Activated naive CD4-positive, alpha-beta T cell treated with anti-CD3 and anti-CD28 coated beads for 36 hours (primary cell): Measurements from ENCODE around the gene CRK. TPM values are rescaled to one million over a fixed set of nuclear protein-coding genes. Genes with fewer than 3 reads are reported as not detected.
"Not testable (repeated sequence)": the region's sequence is repeated elsewhere in the genome, so short reads cannot be mapped to it uniquely, and the experiment has no call there.

Experiments used
- CTCF ChIA-PET: fragments of 350-600 bp; sonication (Branson Sonifier 250); formaldehyde crosslinking; loops from one replicate; lab custom pipeline; 2021; ENCODE audit warnings: antibody characterized with exemption; lab: Charles Lee
- DNase-seq: peaks from one replicate; pipeline ENCODE4 v3.0.0-alpha.2; 2020
- H3K27ac Mint-ChIP-seq: one replicate; pipeline ENCODE4 v1.8.0; 2021; ENCODE audit warnings: mild to moderate bottlenecking, mixed read lengths
- H3K27me3 Mint-ChIP-seq: one replicate; pipeline ENCODE4 v1.8.0; 2021; ENCODE audit warnings: low read depth, mixed read lengths
- H3K36me3 Mint-ChIP-seq: one replicate; pipeline ENCODE4 v1.8.0; 2021; ENCODE audit warnings: low read depth, mixed read lengths
- H3K4me1 Mint-ChIP-seq: one replicate; pipeline ENCODE4 v1.8.0; 2021; ENCODE audit warnings: low read depth, mixed read lengths
- H3K4me3 Mint-ChIP-seq: one replicate; pipeline ENCODE4 v1.8.0; 2021; ENCODE audit warnings: mild to moderate bottlenecking, moderate library complexity, mixed read lengths
- H3K9me3 Mint-ChIP-seq: one replicate; pipeline ENCODE4 v1.8.0; 2021; ENCODE audit warnings: mixed read lengths
- intact Hi-C: fragments of 100-400 bp; cut with micrococcal nuclease; formaldehyde crosslinking; loops from one replicate; pipeline ENCODE4 v1.15.1; 2023
- total RNA-seq, 2 experiments: library from RNA; stranded (reverse); gene quantifications; one replicate each; pipeline ENCODE4 v1.2.3, GENCODE V29; 2021

Gene CRK
- total RNA-seq, 2 experiments from 2014 or later, result 10.6 to 14.1 TPM

DNA sequence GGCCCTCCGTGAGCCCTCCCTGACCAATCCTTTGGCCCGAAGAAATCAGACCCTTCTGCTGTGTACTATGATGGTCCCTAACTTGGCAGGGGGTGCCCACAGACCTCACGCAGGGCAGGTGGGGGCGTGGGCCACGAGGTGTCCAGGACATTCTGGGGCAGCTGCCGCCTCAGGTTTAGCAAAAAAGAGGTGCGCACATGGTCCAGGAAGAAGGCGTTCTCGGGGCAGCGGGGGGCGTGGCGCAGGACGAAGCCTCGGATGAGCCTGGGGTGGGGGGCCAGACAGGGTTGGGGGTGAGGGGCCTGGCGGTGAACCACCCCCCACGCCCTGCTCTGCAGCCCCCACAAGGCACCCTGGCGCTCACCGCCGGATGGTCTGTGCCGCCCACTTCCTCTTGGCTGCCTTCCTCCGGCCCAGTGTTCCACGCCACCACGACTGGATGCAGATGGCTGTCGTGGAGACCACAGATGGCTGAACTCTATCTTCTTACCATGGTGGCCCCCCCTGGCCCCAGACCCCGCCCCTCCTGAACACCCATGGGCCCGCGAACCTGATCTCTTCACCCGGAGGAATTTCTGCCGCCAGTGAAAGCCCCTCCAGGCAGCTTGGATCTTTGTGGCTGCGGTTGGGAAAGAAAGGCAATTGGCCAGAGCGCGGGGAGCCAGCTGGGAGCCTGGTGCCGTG, 14.2 kb upstream of the CRK start:
- Mint-ChIP-seq H3K27me3 (no peaks in the 10 kb centered on the region), H3K36me3 (peaks cover 13% of the 10 kb centered on the region), H3K4me1 (peaks cover 15% of the 10 kb centered on the region), H3K27ac (no peak overlapping the region), H3K4me3 (no peak overlapping the region), H3K9me3 (no peaks in the 10 kb centered on the region)
- no peak for DNase-seq
- intact Hi-C loops, result no loop called here
- CTCF ChIA-PET, result no interaction called here

DNA sequence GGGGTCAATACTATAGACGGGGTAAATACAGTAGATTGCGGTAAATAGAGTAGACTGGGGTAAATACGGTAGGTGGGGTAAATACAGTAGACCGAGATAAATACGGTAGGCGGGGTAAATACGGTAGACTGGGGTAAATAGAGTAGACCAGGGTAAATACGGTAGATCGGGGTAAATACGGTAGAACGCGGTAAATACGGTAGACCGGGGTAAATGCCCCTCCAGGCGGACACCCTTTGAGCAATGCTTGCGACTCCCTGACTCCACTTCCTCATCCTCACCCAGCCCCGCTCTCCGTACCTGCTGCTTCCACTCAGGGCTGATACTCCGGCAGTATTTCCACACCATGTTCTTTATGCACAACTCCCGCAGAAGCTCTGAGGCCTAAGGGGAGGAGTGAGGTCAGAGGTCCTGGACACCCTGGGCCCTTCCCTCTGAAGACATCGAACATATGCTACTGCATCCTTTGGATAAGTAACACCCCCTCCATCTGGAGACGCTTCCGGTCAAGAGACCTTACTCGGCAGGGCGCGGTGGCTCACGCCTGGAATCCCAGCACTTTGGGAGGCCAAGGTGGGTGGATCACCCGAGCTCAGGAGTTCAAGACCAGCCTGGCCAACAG, 13.3 kb upstream of the CRK start:
- Mint-ChIP-seq H3K9me3 (no peaks in the 10 kb centered on the region), H3K4me1 (peaks cover 15% of the 10 kb centered on the region), H3K4me3 (no peak overlapping the region), H3K36me3 (peaks cover 13% of the 10 kb centered on the region), H3K27me3 (no peaks in the 10 kb centered on the region), H3K27ac (no peak overlapping the region)
- CTCF ChIA-PET, result no interaction called here
- intact Hi-C loops, result no loop called here
- DNase-seq, result no peak

DNA sequence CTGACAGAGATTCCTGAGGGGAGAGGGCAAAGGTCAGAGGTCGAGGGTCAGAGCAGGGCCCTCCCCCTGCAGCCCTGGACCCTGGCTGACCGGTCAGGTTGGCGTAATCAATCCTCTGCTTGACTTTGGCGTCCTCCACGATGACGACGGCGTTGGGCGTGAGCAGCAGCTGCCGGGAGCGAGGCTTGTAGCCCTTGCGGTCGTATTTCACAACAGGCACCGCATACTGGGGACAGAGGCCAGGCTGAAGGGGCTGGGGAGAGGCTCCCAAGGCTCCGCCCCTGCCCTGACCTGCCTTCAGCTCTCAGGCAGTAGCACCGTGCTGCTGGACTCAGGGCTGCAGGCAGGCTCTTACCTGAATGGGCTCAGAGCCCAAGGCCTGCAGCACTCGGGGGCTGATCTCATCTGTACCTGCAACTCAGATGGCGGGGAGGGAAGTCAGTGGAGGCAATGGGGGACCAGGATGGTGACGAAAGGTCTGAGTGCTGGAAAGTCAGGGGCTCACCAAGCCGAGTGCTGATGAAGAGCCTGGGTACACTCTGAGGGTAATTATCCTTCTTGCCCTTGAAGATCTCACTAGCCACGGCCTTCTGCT, 12.0 kb upstream of the CRK start:
- peaks cover 4% of the 10 kb centered on the region for H3K9me3 Mint-ChIP-seq
- peaks cover 14% of the 10 kb centered on the region for H3K36me3 Mint-ChIP-seq
- no peak for DNase-seq
- CTCF ChIA-PET, result no interaction called here
- H3K4me1 Mint-ChIP-seq, result peaks cover 12% of the 10 kb centered on the region
- H3K27me3 Mint-ChIP-seq, result peaks cover 3% of the 10 kb centered on the region
- intact Hi-C loops, result no loop called here
- no peak overlapping the region for H3K4me3 Mint-ChIP-seq
- no peak overlapping the region for H3K27ac Mint-ChIP-seq

DNA sequence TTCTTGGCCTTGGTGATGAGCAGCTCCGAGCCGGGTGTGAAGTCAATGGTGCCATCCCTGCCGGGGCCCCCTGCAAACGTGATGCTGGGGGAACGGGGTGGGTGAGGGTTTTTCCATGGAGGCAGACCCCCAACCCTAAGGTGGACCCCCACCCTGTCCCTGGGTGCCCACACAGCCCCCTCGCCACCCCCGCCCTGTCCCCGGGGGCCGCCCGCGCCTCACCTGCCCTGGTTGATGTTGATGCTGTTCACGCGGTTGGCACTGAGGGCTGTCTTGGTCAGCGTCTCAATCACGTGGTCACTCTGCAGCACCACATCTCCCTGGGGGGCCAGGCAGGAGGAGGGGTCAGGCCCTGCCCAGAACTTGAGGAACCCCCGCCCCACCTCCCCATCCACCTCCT, 11.2 kb upstream of the CRK start:
- no peak for DNase-seq
- CTCF ChIA-PET, result no interaction called here
- Mint-ChIP-seq H3K27me3 (peaks cover 4% of the 10 kb centered on the region), H3K4me3 (no peak overlapping the region), H3K4me1 (peaks cover 15% of the 10 kb centered on the region), H3K9me3 (peaks cover 5% of the 10 kb centered on the region), H3K27ac (no peak overlapping the region), H3K36me3 (peaks cover 14% of the 10 kb centered on the region)
- intact Hi-C loops, result no loop called here

DNA sequence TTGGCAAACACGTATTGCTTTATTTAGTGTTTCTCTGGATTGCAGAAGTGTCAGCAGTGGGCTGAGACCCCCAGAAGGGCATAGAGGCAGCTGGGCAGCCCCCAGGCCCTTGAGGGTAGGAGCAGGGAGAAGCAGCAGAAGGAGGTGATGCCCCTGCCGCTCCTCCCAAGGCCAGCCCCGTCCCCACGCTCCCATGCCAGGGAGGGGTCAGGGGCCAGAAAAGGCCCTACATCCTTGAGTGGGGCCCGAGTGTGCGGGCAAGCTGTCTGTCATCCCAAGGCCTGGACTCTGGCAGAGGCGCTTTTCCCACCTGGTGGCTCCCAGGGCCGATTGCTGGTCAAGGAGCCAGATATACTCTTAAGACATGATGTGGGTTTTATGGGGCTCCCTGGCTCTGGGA, 8.2 kb upstream of the CRK start:
- CTCF ChIA-PET, result interaction anchor here (0.8 kb wide), 1 partner anchor 14 kb away, joined by 3 read pairs; no protein-coding TSS in a partner anchor
- H3K4me1 Mint-ChIP-seq, result peaks cover 38% of the 10 kb centered on the region
- H3K9me3 Mint-ChIP-seq, result peaks cover 5% of the 10 kb centered on the region
- peaks cover 11% of the 10 kb centered on the region for H3K36me3 Mint-ChIP-seq
- peaks cover 12% of the 10 kb centered on the region for H3K27me3 Mint-ChIP-seq
- no peak overlapping the region for H3K27ac Mint-ChIP-seq
- no peak overlapping the region for H3K4me3 Mint-ChIP-seq
- DNase-seq, result no peak
- intact Hi-C loops, result no loop called here

DNA sequence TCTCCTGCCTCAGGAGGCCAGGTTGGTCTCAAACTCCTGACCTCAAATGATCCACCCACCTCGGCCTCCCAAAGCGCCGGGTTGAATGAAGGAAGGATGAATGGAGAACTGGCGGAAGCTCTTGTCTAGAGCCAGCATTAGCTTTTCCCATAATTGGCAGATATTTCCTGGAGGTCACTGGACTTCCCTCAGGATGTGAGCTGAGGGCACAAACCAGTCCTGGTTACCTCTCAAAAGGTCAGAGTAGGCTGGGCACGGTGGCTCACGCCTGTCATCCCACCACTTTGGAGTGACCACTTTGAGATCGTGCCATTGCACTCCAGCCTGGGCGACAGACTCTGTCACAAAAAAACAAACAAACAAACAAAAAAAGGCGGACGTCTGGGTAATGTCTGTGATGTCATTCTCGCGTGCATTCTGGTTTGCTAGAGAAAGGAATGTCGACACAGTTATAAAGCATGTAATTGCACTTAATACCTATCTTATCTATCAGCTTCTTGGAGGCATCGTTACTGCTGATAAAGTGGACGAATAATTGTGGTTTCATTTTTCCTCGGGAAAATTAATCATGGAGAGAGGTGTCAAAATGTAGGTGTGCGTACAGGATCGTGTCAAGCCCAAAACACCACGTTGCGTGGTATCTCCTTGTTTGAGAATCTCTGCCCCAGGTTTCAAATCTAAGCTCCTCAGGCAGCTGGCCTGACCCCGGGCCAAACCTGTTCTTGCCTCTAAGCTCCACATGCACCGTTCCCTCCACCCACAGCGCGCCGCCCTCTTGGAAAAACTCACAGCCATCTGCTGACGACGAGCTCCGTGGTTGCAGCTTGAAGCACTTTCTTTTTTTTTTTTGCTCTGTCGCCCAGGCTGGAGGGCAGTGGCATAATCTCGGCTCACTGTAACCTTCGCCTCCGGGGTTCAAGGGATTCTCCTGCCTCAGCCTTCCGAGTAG, 6.4 kb upstream of the CRK start:
- Mint-ChIP-seq H3K4me3 (peak overlapping the region; percentile 11), H3K9me3 (peaks cover 5% of the 10 kb centered on the region), H3K27me3 (peaks cover 12% of the 10 kb centered on the region), H3K27ac (no peak overlapping the region), H3K36me3 (peaks cover 2% of the 10 kb centered on the region), H3K4me1 (peaks cover 40% of the 10 kb centered on the region)
- CTCF ChIA-PET, result interaction anchor here (0.6 to 1.2 kb wide), 4 partner anchors 8 to 130 kb away, joined by 3 to 4 read pairs (median 3); no protein-coding TSS in a partner anchor
- no peak for DNase-seq
- intact Hi-C loops, result no loop called here

DNA sequence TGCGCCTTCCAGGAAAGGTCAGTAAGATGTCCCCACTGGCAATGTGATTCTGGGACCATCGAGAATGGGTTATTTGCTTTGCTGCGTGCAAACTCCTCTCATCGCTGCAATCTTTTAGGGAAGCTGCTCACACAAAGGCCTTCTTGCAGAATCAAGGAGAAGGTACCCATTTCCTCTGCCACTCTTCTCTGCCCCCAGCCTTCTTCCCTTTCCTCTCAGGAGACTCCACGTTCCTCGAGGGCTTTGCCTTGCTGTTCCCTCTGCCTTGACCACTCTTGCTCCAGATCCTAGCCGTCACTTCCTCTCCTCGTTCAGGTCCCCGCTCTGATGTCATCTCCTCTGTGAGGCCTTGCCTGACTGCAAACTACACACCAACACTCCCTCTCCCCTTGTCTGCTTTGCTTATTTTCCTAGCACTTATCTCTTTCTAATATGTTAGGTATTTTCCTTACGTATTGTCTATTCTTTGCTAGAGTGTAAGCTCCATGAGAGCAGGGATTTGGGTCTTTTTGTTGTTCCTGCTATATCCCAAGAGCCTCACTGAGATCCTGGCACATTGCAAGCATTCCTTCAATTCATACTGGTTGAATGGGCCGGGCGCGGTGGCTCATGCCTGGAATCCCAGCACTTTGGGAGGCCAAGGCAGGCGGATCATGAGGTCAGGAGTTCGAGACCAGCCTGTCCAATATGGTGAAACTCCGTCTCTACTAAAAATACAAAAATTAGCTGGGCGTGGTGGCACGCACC, 5.3 kb upstream of the CRK start:
- peaks cover 48% of the 10 kb centered on the region for H3K4me1 Mint-ChIP-seq
- CTCF ChIA-PET, result interaction anchor here (0.6 to 0.9 kb wide), 3 partner anchors 18 to 129 kb away, joined by 3 read pairs; no protein-coding TSS in a partner anchor

DNA sequence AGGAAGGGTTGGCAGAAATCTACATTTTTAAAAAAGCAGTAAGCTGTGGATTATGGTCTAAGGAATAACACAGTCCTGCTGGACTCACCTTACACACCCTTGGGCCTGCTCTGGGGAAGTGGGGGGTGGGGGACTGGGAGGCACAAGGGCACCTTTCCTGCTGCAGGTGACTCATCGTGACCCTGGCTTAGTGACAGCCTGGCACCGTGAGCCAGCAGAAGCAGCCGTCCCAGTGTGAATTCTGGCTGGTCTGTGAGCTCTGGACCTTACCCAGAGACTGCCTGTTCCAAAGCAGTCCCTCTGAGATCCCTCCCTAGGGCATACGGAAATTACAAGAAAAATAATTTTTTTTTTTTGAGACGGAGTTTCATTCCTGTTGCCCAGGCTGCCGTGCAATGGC, 4.2 kb upstream of the CRK start:
- no peak for DNase-seq
- Mint-ChIP-seq H3K4me3 (no peak overlapping the region), H3K27me3 (peaks cover 12% of the 10 kb centered on the region), H3K27ac (no peak overlapping the region), H3K9me3 (peaks cover 5% of the 10 kb centered on the region), H3K36me3 (peaks cover 2% of the 10 kb centered on the region), H3K4me1 (peaks cover 49% of the 10 kb centered on the region)
- CTCF ChIA-PET, result interaction anchor here (0.8 kb wide), 1 partner anchor 95 kb away, joined by 4 read pairs; no protein-coding TSS in a partner anchor
- intact Hi-C loops, result no loop called here

More for the DNA sequence above, 5.3 kb upstream of the CRK start:
- no peak for DNase-seq
- Mint-ChIP-seq H3K27me3 (peaks cover 12% of the 10 kb centered on the region), H3K4me3 (no peak overlapping the region), H3K27ac (no peak overlapping the region), H3K36me3 (peaks cover 2% of the 10 kb centered on the region), H3K9me3 (peaks cover 5% of the 10 kb centered on the region)
- intact Hi-C loops, result no loop called here

DNA sequence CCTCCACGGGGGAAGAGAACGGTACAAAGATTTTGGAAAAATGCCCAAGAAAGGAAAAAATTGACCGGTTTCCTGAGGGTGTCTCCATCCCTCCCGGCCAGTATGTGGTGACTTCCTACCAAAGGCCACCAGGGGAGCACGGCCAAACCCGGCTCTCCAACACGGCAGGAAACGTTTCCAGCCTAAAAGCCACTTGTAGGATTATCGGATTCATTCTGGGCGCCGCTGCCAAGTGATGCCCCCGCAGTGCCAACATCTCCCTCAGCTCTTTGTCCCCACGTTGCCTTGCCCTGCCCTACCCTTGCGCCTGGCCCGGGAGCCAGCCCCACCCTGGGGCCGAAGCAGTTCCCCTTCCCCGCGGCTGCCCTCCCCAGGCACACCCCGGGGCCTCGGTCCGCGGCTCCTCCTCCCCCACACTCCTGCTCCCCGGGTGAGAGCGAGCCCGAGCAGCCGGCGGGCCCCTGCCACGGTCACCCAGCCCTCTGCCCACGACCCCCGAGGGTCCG, 688 bp downstream of the CRK start:
- CTCF ChIA-PET, result interaction anchor here (0.6 to 1.9 kb wide), 2 partner anchors 90 to 99 kb away, joined by 3 to 5 read pairs; no protein-coding TSS in a partner anchor
- Mint-ChIP-seq H3K4me3 (peak overlapping the region; percentile 86), H3K9me3 (no peaks in the 10 kb centered on the region), H3K27me3 (no peaks in the 10 kb centered on the region), H3K36me3 (peaks cover 11% of the 10 kb centered on the region), H3K27ac (peak overlapping the region; percentile 81), H3K4me1 (peaks cover 52% of the 10 kb centered on the region)
- intact Hi-C loops, result loop anchor here (5.0 kb wide), 1 partner anchor 107 kb away; the partner anchor contains the start of gene PITPNA
- peak; percentile 60 for DNase-seq

DNA sequence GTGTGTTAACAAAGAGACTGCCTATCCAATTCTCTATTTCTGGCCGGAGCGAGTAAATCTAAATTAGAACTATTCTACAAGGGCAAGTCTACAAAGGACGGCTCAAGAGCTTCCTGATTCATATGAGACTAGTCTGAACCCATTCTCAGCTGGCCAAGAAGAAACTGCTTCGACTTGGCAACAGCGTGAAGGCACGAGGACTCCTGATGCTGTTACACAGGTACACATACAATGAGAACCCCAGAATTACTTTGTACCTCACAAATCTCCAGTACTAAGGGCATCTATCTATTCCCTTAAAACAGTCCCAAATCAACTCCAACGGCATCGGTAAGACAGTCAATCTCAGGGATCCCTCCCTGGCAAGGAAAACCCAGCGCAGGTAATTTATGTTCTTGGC, 1.5 kb downstream of the CRK start:
- intact Hi-C loops, result no loop called here
- no peak for DNase-seq
- H3K4me3 Mint-ChIP-seq, result peak overlapping the region; percentile 86
- H3K4me1 Mint-ChIP-seq, result peaks cover 46% of the 10 kb centered on the region
- no peak overlapping the region for H3K27ac Mint-ChIP-seq
- CTCF ChIA-PET, result interaction anchor here (1.6 to 1.9 kb wide), 2 partner anchors 9 to 89 kb away, joined by 4 to 5 read pairs; no protein-coding TSS in a partner anchor
- no peaks in the 10 kb centered on the region for H3K27me3 Mint-ChIP-seq
- H3K9me3 Mint-ChIP-seq, result no peaks in the 10 kb centered on the region
- H3K36me3 Mint-ChIP-seq, result peaks cover 11% of the 10 kb centered on the region

DNA sequence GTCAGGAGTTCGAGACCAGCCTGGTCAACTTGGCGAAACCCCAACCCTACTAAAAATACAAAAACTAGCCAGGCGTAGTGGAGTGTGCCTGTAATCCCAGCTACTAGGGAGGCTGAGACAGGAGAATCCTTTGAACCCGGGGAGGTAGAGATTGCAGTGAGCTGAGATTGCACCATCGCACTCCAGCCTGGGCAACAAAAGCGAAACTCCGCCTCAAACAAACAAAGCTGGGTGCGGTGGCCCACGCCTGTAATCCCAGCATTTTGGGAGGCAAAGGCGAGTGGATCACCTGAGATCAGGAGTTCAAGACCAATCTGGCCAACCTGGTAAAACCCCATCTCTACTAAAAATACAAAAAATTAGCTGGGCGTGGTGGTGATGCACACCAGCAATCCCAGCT, 2.3 kb downstream of the CRK start:
- H3K4me3 Mint-ChIP-seq, result peak overlapping the region; percentile 15
- DNase-seq, H3K9me3 Mint-ChIP-seq, H3K27me3 Mint-ChIP-seq, H3K27ac Mint-ChIP-seq, intact Hi-C loops: not testable (repeated sequence)
- peaks cover 55% of the 10 kb centered on the region for H3K4me1 Mint-ChIP-seq
- CTCF ChIA-PET, result interaction anchor here (0.7 to 1.9 kb wide), 3 partner anchors 10 to 88 kb away, joined by 4 to 5 read pairs (median 4); no protein-coding TSS in a partner anchor
- H3K36me3 Mint-ChIP-seq, result peaks cover 14% of the 10 kb centered on the region
